ENCODE data around the gene THRB. TPM values are rescaled to one million over a fixed set of nuclear protein-coding genes. Genes with fewer than 3 reads are reported as not detected.

Gene THRB
- total RNA-seq, 2 donors from 2014 or later: 1.2 TPM; not detected in 1

- no peak overlapping the region for H3K27ac Mint-ChIP-seq
- no peaks in the 10 kb centered on the region for H3K27me3 Mint-ChIP-seq
Observed at GRCh38 chr3:24137958-24138875, 356.4 kb downstream of the THRB start.

GRCh38 chr3:24137334-24137733 lies 357.3 kb downstream of the THRB start:
- H3K27me3 Mint-ChIP-seq: no peaks in the 10 kb centered on the region
- no peak for ATAC-seq
- no peak overlapping the region for H3K27ac Mint-ChIP-seq
- H3K9me3 ChIP-seq (ENCODE audit: control insufficient read depth, low read length, poor library complexity, severe bottlenecking): no peaks in the 10 kb centered on the region
- H3K4me3 Mint-ChIP-seq: no peak overlapping the region
- DNase-seq: no peak
- H3K4me1 Mint-ChIP-seq: peaks cover 2% of the 10 kb centered on the region
- H3K36me3 Mint-ChIP-seq (ENCODE audit: low read depth): no peaks in the 10 kb centered on the region

More at GRCh38 chr3:24137958-24138875, 356.4 kb downstream of the THRB start:
- H3K4me1 Mint-ChIP-seq: peaks cover 2% of the 10 kb centered on the region
- ATAC-seq (no peak), DNase-seq (no peak)
- no peaks in the 10 kb centered on the region for H3K9me3 ChIP-seq (ENCODE audit: control insufficient read depth, low read length, poor library complexity, severe bottlenecking)
- H3K36me3 Mint-ChIP-seq (ENCODE audit: low read depth): no peaks in the 10 kb centered on the region
- no peak overlapping the region for H3K4me3 Mint-ChIP-seq

GRCh38 chr3:24136624-24137310 lies 357.9 kb downstream of the THRB start:
- Mint-ChIP-seq H3K36me3 (ENCODE audit: low read depth) (no peaks in the 10 kb centered on the region), H3K27me3 (no peaks in the 10 kb centered on the region), H3K4me1 (peaks cover 2% of the 10 kb centered on the region), H3K27ac (no peak overlapping the region), H3K4me3 (no peak overlapping the region)
- DNase-seq: no peak
- H3K9me3 ChIP-seq (ENCODE audit: control insufficient read depth, low read length, poor library complexity, severe bottlenecking): no peaks in the 10 kb centered on the region
- no peak for ATAC-seq

GRCh38 chr3:24135280-24135679 lies 359.4 kb downstream of the THRB start:
- Mint-ChIP-seq H3K4me3 (no peak overlapping the region), H3K27ac (no peak overlapping the region), H3K27me3 (no peaks in the 10 kb centered on the region), H3K36me3 (ENCODE audit: low read depth) (no peaks in the 10 kb centered on the region), H3K4me1 (peaks cover 2% of the 10 kb centered on the region)
- DNase-seq (no peak), ATAC-seq (no peak)
- H3K9me3 ChIP-seq (ENCODE audit: control insufficient read depth, low read length, poor library complexity, severe bottlenecking): no peaks in the 10 kb centered on the region

- no peak overlapping the region for H3K4me3 Mint-ChIP-seq
- ATAC-seq (no peak), DNase-seq (no peak)
- no peaks in the 10 kb centered on the region for H3K9me3 ChIP-seq (ENCODE audit: control insufficient read depth, low read length, poor library complexity, severe bottlenecking)
- H3K27ac Mint-ChIP-seq: no peak overlapping the region
- no peaks in the 10 kb centered on the region for H3K27me3 Mint-ChIP-seq
- H3K4me1 Mint-ChIP-seq: peaks cover 2% of the 10 kb centered on the region
- H3K36me3 Mint-ChIP-seq (ENCODE audit: low read depth): no peaks in the 10 kb centered on the region
Observed at GRCh38 chr3:24133942-24134341, 360.7 kb downstream of the THRB start.

- Mint-ChIP-seq H3K27ac (no peak overlapping the region), H3K36me3 (ENCODE audit: low read depth) (no peaks in the 10 kb centered on the region), H3K4me1 (peaks cover 2% of the 10 kb centered on the region), H3K4me3 (no peak overlapping the region), H3K27me3 (no peaks in the 10 kb centered on the region)
- ATAC-seq: no peak
- no peaks in the 10 kb centered on the region for H3K9me3 ChIP-seq (ENCODE audit: control insufficient read depth, low read length, poor library complexity, severe bottlenecking)
- no peak for DNase-seq
Observed at GRCh38 chr3:24133436-24133835, 361.2 kb downstream of the THRB start.

GRCh38 chr3:24129549-24129948 lies 365.1 kb downstream of the THRB start:
- Mint-ChIP-seq H3K27ac (no peak overlapping the region), H3K36me3 (ENCODE audit: low read depth) (no peaks in the 10 kb centered on the region), H3K4me3 (no peak overlapping the region), H3K4me1 (no peaks in the 10 kb centered on the region), H3K27me3 (no peaks in the 10 kb centered on the region)
- no peak for ATAC-seq
- H3K9me3 ChIP-seq (ENCODE audit: control insufficient read depth, low read length, poor library complexity, severe bottlenecking): no peaks in the 10 kb centered on the region
- no peak for DNase-seq

GRCh38 chr3:24128199-24129005 lies 366.2 kb downstream of the THRB start:
- ATAC-seq (no peak), DNase-seq (no peak)
- no peaks in the 10 kb centered on the region for H3K9me3 ChIP-seq (ENCODE audit: control insufficient read depth, low read length, poor library complexity, severe bottlenecking)
- Mint-ChIP-seq H3K36me3 (ENCODE audit: low read depth) (no peaks in the 10 kb centered on the region), H3K27ac (no peak overlapping the region), H3K4me1 (no peaks in the 10 kb centered on the region), H3K4me3 (no peak overlapping the region), H3K27me3 (no peaks in the 10 kb centered on the region)

- no peaks in the 10 kb centered on the region for H3K9me3 ChIP-seq (ENCODE audit: control insufficient read depth, low read length, poor library complexity, severe bottlenecking)
- Mint-ChIP-seq H3K4me3 (no peak overlapping the region), H3K4me1 (no peaks in the 10 kb centered on the region), H3K27ac (no peak overlapping the region), H3K27me3 (no peaks in the 10 kb centered on the region), H3K36me3 (ENCODE audit: low read depth) (peaks cover 2% of the 10 kb centered on the region)
- DNase-seq: no peak
- no peak for ATAC-seq
Observed at GRCh38 chr3:24123596-24123995, 371.1 kb downstream of the THRB start.

- H3K27me3 Mint-ChIP-seq: no peaks in the 10 kb centered on the region
- no peak for ATAC-seq
Observed at GRCh38 chr3:24120434-24120833, 374.2 kb downstream of the THRB start.

GRCh38 chr3:24119321-24119751 lies 375.3 kb downstream of the THRB start:
- Mint-ChIP-seq H3K4me1 (peaks cover 3% of the 10 kb centered on the region), H3K4me3 (no peak overlapping the region)

More at GRCh38 chr3:24120434-24120833, 374.2 kb downstream of the THRB start:
- Mint-ChIP-seq H3K27ac (no peak overlapping the region), H3K4me1 (peaks cover 3% of the 10 kb centered on the region), H3K4me3 (no peak overlapping the region), H3K36me3 (ENCODE audit: low read depth) (peaks cover 2% of the 10 kb centered on the region)
- H3K9me3 ChIP-seq (ENCODE audit: control insufficient read depth, low read length, poor library complexity, severe bottlenecking): no peaks in the 10 kb centered on the region
- no peak for DNase-seq

GRCh38 chr3:24117508-24117907 lies 377.1 kb downstream of the THRB start:
- Mint-ChIP-seq H3K36me3 (ENCODE audit: low read depth) (peaks cover under 1% of the 10 kb centered on the region), H3K4me1 (peaks cover 3% of the 10 kb centered on the region), H3K27ac (no peak overlapping the region), H3K27me3 (peaks cover 6% of the 10 kb centered on the region), H3K4me3 (no peak overlapping the region)
- ATAC-seq (no peak), DNase-seq (no peak)
- H3K9me3 ChIP-seq (ENCODE audit: control insufficient read depth, low read length, poor library complexity, severe bottlenecking): no peaks in the 10 kb centered on the region

More at GRCh38 chr3:24119321-24119751, 375.3 kb downstream of the THRB start:
- no peak for ATAC-seq
- no peak for DNase-seq
- no peaks in the 10 kb centered on the region for H3K9me3 ChIP-seq (ENCODE audit: control insufficient read depth, low read length, poor library complexity, severe bottlenecking)
- H3K27me3 Mint-ChIP-seq: no peaks in the 10 kb centered on the region
- no peak overlapping the region for H3K27ac Mint-ChIP-seq
- peaks cover 2% of the 10 kb centered on the region for H3K36me3 Mint-ChIP-seq (ENCODE audit: low read depth)

GRCh38 chr3:24111711-24112110 lies 382.9 kb downstream of the THRB start:
- H3K4me3 Mint-ChIP-seq: no peak overlapping the region
- peaks cover 3% of the 10 kb centered on the region for H3K36me3 Mint-ChIP-seq (ENCODE audit: low read depth)
- no peaks in the 10 kb centered on the region for H3K9me3 ChIP-seq (ENCODE audit: control insufficient read depth, low read length, poor library complexity, severe bottlenecking)
- peaks cover 3% of the 10 kb centered on the region for H3K4me1 Mint-ChIP-seq
- ATAC-seq (no peak), DNase-seq (no peak)
- H3K27me3 Mint-ChIP-seq: peaks cover 6% of the 10 kb centered on the region
- H3K27ac Mint-ChIP-seq: no peak overlapping the region

Data from T-helper 17 cell (primary cell).